Stomach smooth muscle (tissue), 2 donors: ENCODE measurements around the gene BBC3.

ENCODE experiments used
- H3K27ac ChIP-seq: one replicate; pipeline ENCODE4 v1.7.0; 2013; ENCODE audit warnings: mild to moderate bottlenecking, low read length, inconsistent platforms
- H3K27me3 ChIP-seq, 2 donors: one replicate each; pipeline ENCODE4 v1.7.0; 2013; ENCODE audit warnings: low read length in 2 of 2; ENCODE audit not compliant: insufficient read depth in 2 of 2, control insufficient read depth in 1 of 2
- H3K36me3 ChIP-seq, 2 donors: one replicate each; pipeline ENCODE4 v1.7.0; 2013; ENCODE audit warnings: low read length in 2 of 2; ENCODE audit not compliant: control insufficient read depth in 2 of 2, insufficient read depth in 2 of 2
- H3K4me1 ChIP-seq: one replicate; pipeline ENCODE4 v1.7.0; 2013; ENCODE audit warnings: low read length; ENCODE audit not compliant: control insufficient read depth, insufficient read depth
- H3K4me3 ChIP-seq, 2 donors: one replicate each; pipeline ENCODE4 v1.7.0; 2013; ENCODE audit warnings: low read length in 2 of 2
- H3K9ac ChIP-seq, 2 donors: one replicate each; pipeline ENCODE4 v1.7.0; 2013; ENCODE audit warnings: low read length in 2 of 2, mild to moderate bottlenecking in 1 of 2
- H3K9me3 ChIP-seq, 2 donors: one replicate each; pipeline ENCODE4 v1.7.0; 2013; ENCODE audit warnings: low read length in 2 of 2; ENCODE audit not compliant: control insufficient read depth in 2 of 2
- donor health status: healthy.
- donor health status: Pancreatic carcinoma.

Gene BBC3

GRCh38 chr19:47241919-47242577, 11.0 kb upstream of the BBC3 start:
- Histone ChIP-seq H3K27me3 (peaks cover 0 to 5% of the 10 kb centered on the region in 2 donors), H3K9ac (peak overlapping the region in 1 of 2 donors; percentile 5), H3K27ac (peak overlapping the region; percentile 67), H3K36me3 (no peaks in the 10 kb centered on the region), H3K9me3 (no peaks in the 10 kb centered on the region), H3K4me3 (no peak overlapping the region), H3K4me1 (peaks cover 48% of the 10 kb centered on the region)

GRCh38 chr19:47240996-47241918, 10.3 kb upstream of the BBC3 start:
- Histone ChIP-seq H3K4me1 (peaks cover 47% of the 10 kb centered on the region), H3K27me3 (peaks cover 0 to 5% of the 10 kb centered on the region in 2 donors), H3K4me3 (peak overlapping the region; percentile 14 to 40), H3K9me3 (no peaks in the 10 kb centered on the region), H3K36me3 (no peaks in the 10 kb centered on the region), H3K27ac (no peak overlapping the region), H3K9ac (no peak overlapping the region)

- Histone ChIP-seq H3K9me3 (no peaks in the 10 kb centered on the region), H3K4me3 (peak overlapping the region; percentile 19 to 29), H3K27me3 (peaks cover 0 to 5% of the 10 kb centered on the region in 2 donors), H3K4me1 (peaks cover 47% of the 10 kb centered on the region), H3K27ac (no peak overlapping the region), H3K36me3 (no peaks in the 10 kb centered on the region), H3K9ac (no peak overlapping the region)
These were observed 9.6 kb upstream of the BBC3 start for GRCh38 chr19:47240556-47240955.

GRCh38 chr19:47239610-47240296, 8.8 kb upstream of the BBC3 start:
- Histone ChIP-seq H3K9me3 (no peaks in the 10 kb centered on the region), H3K27me3 (peaks cover 0 to 5% of the 10 kb centered on the region in 2 donors), H3K27ac (no peak overlapping the region), H3K4me3 (peak overlapping the region; percentile 19 to 58), H3K4me1 (peaks cover 46% of the 10 kb centered on the region), H3K36me3 (no peaks in the 10 kb centered on the region), H3K9ac (peak overlapping the region in 1 of 2 donors; percentile 5)

- Histone ChIP-seq H3K27me3 (peaks cover 0 to 5% of the 10 kb centered on the region in 2 donors), H3K36me3 (no peaks in the 10 kb centered on the region), H3K27ac (no peak overlapping the region), H3K9ac (no peak overlapping the region), H3K4me1 (peaks cover 42% of the 10 kb centered on the region), H3K9me3 (no peaks in the 10 kb centered on the region), H3K4me3 (peak overlapping the region; percentile 40 to 44)
These were observed 8.2 kb upstream of the BBC3 start for GRCh38 chr19:47239152-47239551.

- H3K27ac ChIP-seq, result no peak overlapping the region
- no peaks in the 10 kb centered on the region for H3K36me3 ChIP-seq
- no peak overlapping the region for H3K9ac ChIP-seq
These were observed 5.2 kb upstream of the BBC3 start for GRCh38 chr19:47236072-47236675.

GRCh38 chr19:47232422-47233211, 1.6 kb upstream of the BBC3 start:
- H3K27ac ChIP-seq, result peak overlapping the region; percentile 37
- no peak overlapping the region for H3K9ac ChIP-seq
- H3K27me3 ChIP-seq, result no peaks in the 10 kb centered on the region
- peaks cover 32% of the 10 kb centered on the region for H3K4me1 ChIP-seq
- H3K36me3 ChIP-seq, result no peaks in the 10 kb centered on the region
- H3K9me3 ChIP-seq, result no peaks in the 10 kb centered on the region
- peak overlapping the region in 1 of 2 donors; percentile 8 for H3K4me3 ChIP-seq

More at GRCh38 chr19:47236072-47236675, 5.2 kb upstream of the BBC3 start:
- Histone ChIP-seq H3K4me1 (peaks cover 31% of the 10 kb centered on the region), H3K9me3 (no peaks in the 10 kb centered on the region), H3K4me3 (no peak overlapping the region), H3K27me3 (no peaks in the 10 kb centered on the region)

GRCh38 chr19:47231215-47232054, 436 bp upstream of the BBC3 start:
- Histone ChIP-seq H3K9me3 (no peaks in the 10 kb centered on the region), H3K4me3 (peak overlapping the region; percentile 54 to 87), H3K4me1 (peaks cover 44% of the 10 kb centered on the region), H3K27ac (peak overlapping the region; percentile 79), H3K27me3 (no peaks in the 10 kb centered on the region), H3K36me3 (no peaks in the 10 kb centered on the region), H3K9ac (peak overlapping the region; percentile 54 to 78)
